T follicular helper cell (primary cell): ENCODE results near the gene YWHAG.
"Not testable (repeated sequence)": the region's sequence is repeated elsewhere in the genome, so short reads cannot be mapped to it uniquely, and the experiment has no call there.

Experiments
- DNase-seq: peaks from one replicate; pipeline ENCODE4 v3.0.0-alpha.2; 2020; ENCODE audit warnings: low read depth
- total RNA-seq, 2 experiments: gene quantifications; one replicate each; lab custom pipeline; 2026; lab: John Stamatoyannopoulos, UW

Gene YWHAG
- total RNA-seq = 104 to 312 reads per million in 2 experiments

DNA sequence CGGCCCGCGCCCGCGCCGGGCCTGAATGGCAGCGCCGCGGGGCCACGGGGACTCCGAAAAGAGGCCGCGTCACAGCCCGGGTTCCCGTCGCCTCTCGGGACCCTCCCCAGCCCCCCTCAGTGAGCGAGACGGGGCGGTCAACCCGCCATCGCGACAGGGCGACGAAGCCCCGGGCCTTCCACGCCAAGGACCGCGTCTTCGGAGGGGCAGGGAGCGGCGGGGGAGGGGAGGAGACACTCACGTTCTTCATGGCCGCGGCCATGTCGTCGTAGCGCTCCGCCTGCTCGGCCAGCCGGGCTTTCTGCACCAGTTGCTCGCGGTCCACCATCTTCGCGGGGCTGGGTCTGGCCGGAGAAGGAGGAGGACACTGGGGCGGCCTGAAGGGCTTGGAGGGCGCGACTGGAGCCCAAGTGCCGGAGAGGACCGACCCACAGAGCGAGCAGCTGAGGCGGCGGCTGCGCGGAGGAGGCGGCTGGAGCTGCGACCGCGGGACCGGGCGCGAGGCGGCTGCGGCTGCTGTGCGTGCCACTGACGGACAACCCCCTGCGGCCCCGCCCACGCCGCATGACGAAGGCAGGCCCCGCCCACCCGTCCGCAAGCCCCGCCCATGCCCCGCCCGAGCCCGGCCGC is at the start of gene YWHAG:
TSS of gene YWHAG (minus strand) at position 511 of the 630 bp plus-strand sequence. CDS start at position 328, 183 bp downstream.
- DNase-seq = peak; percentile 81

DNA sequence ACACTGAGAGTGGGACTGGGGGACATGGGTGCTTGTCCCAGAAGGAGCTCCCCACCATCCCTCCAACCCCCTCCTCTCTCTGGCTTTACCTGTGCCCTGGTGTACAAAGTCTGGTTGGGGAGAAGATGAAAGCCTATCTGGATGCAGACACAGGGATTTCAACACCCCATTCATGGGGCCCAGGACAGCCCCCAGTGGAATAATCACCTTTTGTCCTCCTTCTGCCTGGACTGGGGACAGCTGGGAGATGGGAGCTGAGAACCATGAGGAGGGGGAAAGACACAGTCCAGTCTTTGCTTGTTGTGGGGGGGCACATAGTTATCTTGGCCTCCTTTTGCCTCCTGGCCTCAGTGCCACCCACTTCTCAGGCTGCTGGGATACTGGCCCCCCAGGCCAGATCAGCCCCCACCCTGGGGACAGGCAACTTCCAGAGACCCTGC is 49.4 kb upstream of the YWHAG start:
- no peak for DNase-seq

DNA sequence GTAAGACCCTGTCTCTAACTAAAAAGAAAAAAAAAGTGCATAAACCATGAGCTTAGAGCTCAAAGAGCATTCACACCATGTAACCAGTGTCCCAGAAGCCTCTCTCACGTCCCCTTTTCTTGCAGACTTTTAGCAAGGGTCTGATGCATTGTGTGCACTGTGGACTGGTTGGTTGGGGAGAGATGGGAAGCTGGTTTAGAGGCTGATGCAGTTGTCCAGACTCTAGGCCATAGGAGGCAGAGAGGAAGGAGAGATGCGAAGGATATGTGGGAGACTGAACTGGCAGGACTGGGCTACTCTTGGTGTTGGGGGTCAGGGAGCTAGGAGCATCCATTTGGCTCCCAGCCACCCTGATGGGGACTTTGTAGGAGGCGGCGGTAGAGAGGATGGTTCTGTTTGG is 48.9 kb upstream of the YWHAG start:
- no peak for DNase-seq

DNA sequence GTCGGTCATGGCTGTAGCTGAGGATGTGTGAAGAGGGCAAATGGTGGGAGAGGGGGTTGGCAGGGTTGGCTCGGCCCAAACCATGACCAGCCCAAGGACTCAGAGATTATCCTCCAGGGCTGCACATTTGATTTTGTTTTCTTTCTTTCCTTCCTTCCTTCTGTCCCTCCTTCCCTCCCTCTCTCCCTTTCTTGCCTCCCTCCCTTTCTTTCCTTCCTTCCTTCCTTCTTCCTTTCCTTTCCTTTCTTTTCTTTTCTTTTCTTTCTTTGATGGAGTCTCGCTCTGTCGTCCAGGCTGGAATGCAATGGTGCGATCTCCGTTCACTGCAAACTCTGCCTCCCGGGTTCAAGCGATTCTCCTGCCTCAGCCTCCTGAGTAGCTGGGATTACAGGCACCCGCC is 46.9 kb upstream of the YWHAG start:
- no peak for DNase-seq

DNA sequence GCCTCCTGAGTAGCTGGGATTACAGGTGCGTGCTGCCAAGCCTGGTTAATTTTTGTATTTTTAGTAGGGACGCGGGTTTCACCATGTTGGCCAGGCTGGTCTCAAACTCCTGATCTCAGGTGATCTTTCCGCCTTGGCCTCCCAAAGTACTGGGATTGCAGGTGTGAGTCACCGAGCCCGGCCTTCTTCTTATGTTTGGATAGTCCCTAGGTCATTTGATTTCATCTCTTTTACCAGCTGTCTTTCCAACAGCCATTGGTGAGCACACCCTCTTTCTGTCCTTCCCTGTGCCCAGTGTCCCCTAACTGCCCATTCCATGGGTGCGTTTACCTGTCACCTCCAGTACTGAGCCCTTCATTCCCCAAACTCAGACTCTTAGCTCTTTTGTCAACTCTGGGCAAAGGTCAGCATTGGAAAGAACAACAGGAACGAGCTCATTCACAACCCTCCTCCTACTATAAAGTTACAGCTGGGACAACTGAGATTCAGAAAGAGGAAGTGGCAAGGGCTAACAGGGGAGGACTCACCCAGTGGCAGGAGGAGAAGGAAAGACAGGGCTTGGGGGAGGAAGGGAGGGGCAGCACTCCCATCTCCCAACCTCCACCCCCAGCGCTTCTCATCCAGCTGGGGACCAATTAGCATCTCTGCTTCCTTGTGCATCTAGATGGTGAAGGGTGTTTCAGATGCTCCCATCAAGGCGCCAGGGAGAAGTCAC is 45.1 kb upstream of the YWHAG start:
- no peak for DNase-seq

DNA sequence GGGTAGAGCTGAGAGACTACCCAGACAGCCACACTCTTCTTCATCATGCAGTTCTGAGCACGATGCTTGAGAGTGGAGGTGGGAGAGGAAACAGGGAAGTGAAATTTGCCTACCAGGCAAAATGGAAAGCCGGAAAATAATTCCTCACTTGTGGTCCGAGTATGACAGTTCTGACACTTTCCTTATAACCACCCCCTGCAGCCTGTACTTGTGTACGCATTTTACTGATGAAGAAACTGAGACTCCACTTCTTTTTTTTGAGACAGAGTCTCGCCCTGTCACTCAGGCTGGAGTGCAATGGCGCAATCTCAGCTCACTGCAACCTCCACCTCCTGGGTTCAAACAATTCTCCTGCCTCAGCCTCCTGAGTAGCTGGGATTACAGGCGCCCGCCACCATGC is 44.3 kb upstream of the YWHAG start:
- DNase-seq = not testable (repeated sequence)

DNA sequence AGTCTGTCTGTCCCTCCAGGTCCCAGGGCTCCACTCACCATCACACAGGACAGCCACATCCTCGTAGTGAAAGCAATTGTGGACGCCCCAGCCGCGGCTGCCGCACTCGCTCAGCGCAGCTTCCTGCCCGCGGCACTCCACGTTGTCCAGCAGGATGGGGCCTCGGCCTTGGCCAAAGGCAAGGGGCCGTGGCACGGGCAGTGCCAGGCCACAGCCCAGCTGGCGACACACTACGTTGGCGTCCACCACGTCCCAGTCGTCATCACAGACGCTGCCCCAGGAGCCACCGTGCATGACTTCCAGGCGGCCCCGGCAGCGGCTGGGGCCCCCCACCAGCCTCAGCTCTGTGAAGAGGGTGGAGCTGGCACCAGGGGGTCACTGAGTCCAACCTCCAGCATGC is 41.5 kb upstream of the YWHAG start:
- no peak for DNase-seq

DNA sequence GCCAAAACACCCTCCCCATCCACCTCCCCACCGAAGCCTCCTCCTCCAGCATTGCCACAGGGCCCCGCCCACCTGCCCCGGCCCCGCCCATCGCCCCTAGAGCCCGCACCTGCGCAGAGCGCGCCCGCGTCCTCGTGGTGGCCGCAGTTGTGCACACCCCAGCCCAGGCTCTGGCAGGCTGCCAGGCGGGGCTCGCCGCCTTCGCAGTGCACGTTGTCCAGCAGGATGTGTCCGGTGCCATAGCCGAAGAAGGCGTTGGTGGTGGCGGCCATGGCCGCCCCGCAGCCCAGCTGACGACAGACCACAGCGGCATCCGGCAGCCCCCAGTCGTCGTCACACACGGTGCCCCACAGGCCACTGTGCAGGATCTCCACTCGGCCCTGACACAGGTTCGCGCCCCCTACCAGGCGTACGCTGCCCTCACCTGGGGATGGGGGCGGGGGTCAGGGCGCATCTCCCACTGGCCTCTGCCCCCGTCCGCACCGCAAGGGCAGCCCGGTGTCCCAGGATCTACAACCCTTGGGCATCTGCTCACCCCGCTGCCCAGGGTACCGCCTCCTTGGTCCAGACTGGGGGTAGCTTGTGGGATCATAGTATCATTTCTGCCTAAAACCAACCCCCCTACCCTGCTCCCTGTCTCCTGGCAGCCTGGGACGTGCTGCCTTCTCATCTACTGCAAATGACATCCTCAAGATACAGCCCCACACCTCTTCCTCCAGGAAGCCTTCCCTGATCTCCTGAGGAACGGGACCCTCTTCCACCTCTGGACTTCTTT is 38.8 kb upstream of the YWHAG start:
- peak; percentile 75 for DNase-seq

DNA sequence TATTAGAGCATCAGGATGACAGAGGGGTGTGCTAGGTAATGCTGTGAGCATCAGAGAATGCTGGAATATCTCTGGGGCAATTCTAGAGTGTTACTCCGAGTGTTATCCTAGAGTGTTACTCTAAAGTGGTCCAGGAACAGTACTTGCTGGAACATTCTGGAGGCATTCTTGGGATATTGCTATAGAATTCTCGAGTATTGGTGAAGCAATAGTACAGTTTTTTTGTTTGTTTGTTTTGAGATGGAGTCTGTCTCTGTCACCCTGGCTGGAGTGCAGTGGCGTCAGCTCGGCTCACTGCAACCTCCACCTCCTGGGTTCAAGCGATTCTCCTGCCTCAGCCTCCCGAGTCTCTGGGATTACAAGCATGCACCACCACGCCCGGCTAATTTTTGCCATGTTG is 38.1 kb upstream of the YWHAG start:
- no peak for DNase-seq

DNA sequence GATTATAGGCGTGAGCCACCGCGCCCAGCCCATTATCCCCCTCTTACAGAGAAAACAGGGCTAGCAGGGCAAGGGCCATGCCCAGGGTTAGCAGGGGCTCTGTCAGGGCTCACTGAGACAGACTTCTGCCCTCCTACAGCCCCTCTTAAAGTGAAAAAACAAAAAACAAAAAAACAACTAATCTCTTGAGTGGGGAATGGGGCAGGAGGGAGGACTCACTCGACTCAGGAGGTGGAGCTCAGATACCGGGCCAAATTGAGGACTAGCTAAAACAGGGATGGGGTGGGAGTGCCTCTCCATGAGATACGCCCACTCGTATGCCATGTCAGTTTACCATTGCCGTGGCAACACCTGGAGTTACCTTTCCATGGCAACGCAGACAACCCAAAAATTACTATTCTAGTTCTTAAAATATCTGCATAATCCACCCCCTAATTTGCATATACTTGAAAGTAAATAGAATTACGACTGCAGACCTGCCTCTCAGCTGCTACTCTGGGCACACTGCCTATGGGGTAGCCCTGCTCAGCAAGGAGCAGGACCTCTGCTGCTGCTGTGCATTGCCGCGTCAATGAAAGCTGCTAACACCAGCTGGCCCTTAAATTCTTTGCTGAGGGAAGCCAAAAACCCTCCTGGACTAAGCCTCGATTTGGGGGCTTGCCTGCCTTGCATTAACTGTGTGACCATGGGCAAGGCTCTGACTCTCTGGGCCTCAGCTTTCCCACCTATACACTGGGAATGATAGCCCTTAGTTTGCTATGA is 37.4 kb upstream of the YWHAG start:
- DNase-seq = no peak

DNA sequence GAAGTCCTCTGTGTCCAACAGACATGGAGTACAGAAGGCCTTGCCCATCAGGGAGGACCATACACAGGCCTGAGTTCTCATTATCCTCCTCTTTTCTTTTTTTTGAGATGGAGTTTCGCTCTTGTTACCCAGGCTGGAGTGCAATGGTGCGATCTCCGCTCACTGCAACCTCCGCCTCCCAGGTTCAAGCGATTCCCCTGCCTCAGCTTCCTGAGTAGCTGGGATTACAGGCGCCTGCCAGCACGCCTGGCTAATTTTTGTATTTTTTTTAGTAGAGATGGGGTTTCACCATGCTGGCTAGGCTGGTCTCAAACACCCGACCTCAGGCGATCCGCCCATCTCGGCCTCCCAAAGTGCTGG is 36.8 kb upstream of the YWHAG start:
- not testable (repeated sequence) for DNase-seq

DNA sequence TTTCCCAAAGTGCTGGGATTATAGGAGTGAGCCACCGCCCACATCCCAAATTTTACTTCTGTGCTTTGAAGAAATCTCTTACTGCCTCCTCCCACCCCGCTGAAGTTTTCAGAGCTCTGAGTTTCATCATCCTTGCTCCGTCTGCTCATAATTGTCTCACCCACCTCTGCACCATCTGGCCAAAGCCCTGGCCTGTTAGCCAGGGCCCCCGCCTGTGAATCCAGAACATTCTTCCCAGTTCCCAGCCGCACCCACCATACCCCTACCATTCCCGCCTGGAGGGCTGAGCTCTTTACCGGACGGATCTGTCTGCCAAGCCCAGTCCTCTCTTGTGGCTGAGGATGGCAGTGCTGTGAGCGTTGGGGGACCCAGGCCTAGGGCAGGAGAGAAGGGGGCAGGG is 36.2 kb upstream of the YWHAG start:
- DNase-seq = no peak

DNA sequence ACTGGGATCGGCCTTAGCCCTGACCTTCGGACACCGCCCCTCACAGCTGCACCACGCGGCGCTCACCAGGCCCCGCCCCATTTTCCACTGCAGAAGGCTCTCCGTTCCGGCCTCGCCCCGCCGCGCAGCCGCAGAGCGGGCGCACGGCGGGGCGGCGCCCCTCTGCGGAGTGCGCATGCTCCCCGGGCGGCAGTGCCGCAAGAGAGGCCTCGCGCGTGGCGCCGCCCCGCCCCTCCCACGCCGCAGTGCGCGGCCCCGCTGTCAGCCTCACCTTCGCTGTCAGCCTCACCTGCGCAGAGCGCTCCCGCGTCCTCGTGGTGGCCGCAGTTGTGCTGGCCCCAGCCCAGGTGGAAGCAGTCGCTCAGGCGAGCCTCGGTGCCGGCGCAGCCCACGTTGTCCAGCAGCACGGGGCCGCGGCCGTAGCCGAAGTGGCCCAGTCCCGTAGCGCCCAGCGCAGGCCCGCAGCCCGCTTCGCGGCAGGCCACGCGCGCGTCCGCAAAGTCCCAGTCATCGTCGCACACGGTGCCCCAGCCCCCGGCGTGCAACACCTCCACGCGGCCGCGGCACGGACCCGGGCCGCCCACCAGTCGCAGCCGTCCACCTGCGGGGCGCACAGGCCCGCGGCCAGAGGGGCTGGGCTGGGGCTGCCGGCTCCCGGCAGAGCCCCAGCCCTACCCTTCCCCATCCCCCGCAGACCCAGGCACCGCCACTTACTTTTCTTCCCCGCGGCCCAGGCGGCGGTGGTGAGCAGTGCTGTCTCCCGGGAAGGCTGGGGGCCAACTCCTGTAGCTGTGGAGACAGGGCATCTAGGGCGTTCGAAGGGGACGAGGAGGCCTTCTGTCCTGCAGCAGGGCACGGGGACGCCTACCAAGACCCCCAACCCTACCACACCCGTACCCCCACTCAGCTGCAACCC is 34.6 kb upstream of the YWHAG start:
- DNase-seq = peak; percentile 84

DNA sequence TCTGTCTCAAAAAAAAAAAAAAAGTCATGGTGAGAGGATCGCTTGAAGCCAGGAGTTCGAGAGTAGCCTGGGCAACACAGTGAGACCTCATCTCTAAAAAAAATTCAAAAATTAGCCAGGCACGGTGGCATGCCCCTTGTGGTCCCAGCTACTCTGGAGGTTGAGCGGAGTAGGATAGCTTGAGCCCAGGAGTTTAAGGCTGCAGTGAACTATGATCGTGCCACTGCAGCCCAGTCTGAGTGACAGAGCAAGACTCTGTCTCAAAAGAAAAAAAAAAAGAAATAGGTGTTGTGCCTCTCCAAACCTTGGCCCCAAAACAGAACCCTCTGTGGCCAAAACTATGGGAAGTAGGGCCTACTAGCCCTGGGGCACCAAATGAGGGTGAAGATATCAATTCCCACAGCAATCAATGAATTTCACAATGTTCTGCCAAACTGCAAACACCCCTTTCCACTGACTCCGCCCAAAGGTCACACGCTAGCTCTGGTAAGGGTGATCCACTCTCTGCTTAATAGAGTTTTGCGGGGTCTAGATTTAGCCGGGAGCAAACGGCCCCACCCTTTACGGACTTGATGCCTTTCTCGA is 33.8 kb upstream of the YWHAG start:
- no peak for DNase-seq

DNA sequence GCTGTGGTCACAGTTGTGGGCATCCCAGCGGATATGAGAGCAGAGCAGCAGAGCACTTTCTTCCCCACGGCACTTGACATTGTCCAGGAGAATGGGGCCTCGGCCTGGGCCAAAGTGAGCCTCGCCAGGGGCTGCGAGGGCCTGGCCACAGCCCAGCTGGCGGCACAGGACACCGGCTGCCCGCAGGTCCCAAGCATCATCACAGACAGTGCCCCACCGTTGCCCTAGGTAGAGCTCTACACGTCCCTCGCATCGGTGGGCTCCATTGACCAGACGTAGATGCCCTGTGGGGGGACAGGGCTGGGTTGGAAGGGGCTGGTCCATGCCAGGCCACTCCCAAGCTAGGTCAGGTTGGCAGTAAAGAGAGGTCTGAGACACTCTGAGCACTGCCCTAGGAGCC is 31.3 kb upstream of the YWHAG start:
- no peak for DNase-seq

DNA sequence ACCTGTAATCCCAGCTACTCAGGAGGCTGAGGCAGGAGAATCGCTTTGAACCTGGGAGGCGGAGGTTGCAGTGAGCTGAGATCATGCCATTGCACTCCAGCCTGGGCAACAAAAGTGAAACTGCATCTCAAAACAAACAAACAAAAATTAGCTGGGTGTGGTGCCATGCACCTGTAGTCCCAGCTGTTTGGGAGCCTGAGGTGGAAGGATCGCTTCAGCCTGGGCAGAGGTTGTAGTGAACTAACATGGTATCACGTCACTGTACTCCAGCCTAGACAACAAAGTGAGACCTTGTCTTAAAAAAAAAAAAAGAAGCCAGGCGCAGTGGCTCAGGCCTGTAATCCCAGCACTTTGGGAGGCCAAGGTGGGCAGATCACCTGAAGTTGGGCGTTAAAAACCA is 29.0 kb upstream of the YWHAG start:
- not testable (repeated sequence) for DNase-seq

DNA sequence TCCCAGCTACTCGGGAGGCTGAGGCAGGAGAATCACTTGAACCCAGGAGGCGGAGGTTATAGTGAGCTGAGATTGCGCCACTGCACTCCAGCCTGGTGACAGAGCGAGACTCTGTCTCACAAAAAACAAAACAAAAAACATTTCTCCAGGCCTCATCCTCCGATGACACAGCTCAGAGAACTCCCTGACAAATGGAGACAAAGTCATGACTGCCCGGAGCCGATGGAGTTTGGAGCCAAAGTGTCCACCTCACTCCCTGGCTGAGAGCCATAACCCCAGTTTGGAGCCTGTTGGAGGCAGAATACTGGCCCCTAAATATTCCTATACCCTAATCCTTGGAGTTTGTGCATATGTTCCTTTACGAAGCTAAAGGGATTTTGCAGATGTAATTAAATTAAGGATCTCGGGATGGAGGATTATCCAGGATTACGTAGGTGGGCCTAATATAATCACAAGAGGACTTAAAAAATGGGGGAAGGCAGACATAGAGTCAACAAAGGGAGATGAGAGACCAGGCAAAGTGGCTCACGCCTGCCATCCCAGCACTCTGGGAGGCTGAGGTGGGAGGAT is 28.0 kb upstream of the YWHAG start:
- no peak for DNase-seq

DNA sequence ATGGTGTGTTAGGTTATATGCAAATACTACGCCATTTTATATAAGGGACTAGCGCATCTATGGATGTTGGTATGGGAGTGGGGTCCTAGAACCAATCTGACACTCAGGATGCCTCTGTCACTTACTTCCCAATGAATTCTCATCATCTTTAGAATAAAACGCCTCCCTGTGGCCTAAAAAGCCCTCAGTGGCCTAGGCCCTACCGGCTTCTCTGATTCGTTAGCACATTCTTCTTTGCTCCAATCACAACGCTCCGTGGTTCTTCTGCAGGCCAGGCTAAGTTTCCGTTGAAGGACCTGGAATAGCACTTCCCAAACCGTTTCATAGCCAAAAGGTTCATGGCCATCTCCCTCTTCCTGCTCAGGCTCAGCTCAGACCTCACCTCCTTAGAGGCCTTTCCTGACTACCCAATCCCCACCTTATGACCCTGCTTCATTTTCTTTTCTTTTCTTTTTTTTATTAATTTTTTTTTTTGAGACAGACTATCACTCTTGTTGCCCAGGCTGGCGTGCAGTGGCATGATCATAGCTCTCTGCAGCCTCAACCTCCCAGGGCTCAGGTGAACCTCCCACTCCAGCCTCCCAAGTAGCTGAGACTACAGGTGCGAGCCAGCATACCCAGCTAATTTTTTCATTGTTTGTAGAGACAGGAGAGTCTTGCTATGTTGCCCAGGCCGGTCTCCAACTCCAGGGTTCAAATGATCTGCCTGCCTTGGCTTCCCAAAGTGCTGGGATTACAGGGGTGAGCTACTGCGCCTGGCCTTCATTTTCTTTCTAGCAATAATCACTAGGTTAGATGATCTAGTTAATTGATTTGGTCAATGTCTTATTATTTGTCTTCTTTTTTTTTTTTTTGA is 24.5 kb upstream of the YWHAG start:
- no peak for DNase-seq

DNA sequence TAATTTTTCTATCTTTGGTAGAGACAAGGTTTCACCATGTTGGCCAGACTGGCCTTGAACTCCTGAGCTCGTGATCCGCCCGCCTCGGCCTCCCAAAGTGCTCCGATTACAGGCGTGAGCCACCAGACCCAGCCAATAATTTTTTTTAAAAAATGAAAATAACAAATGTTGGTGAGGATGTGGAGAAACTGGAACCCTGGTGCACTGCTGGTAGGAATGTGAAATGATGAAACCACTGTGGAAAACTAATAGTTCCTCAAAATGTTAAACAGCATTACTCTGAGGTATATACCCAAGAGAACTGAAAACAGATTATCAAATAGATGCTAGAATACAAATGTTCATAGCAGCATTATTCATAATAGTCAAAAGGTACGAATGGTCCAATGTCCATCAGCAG is 23.0 kb upstream of the YWHAG start:
- DNase-seq = no peak

DNA sequence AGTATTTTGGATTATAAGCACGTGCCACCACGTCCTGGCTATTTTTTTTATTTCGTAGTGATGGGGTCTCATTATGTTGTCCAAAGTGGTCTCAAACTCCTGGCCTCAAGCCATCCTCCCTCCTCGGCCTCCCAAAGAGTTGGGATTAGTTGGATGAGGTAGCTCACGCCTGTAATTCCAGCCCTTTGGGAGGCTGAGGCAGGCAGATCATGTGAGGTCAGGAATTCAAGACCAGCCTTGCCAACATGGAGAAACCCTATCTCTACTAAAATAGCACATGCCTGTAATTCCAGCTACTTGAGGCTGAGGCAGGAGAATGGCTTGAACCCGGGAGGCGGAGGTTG is 21.8 kb upstream of the YWHAG start:
- DNase-seq = no peak
